Thoracic aorta (tissue), 2 donors: ENCODE results near the gene ITGB7. TPM values are rescaled to one million over a fixed set of nuclear protein-coding genes. Genes with fewer than 3 reads are reported as not detected.
A peak's percentile ranks its signal among the peaks of the same experiment; 100 is the strongest.

Source experiments
- ATAC-seq: fragments of 150-250 bp; one replicate; pipeline ENCODE4 v1.8.0; 2017; ENCODE audit warnings: low read depth; ENCODE audit not compliant: insufficient number of reproducible peaks, low FRiP score
- DNase-seq: peaks from one replicate; pipeline ENCODE4 v3.0.0-alpha.2; 2020; ENCODE audit warnings: low spot score
- H3K27ac ChIP-seq, 2 donors: fragments of 200-600 bp; sonication (generic); 1 replicate in 1 of 2; 2 replicates in 1 of 2; pipeline ENCODE4 v1.5.1; 2016; ENCODE audit warnings: mild to moderate bottlenecking in 2 of 2, moderate library complexity in 2 of 2
- H3K27me3 ChIP-seq: fragments of 200-600 bp; sonication (generic); replicated peaks from 2 replicates; pipeline ENCODE4 v1.6.0; 2016; ENCODE audit warnings: mild to moderate bottlenecking; ENCODE audit not compliant: insufficient read depth
- H3K36me3 ChIP-seq: fragments of 200-600 bp; sonication (generic); one replicate; pipeline ENCODE4 v1.5.1; 2016
- H3K4me1 ChIP-seq, 2 donors: fragments of 200-600 bp; sonication (generic); 1 replicate in 1 of 2; 2 replicates in 1 of 2; pipeline versions ENCODE4 v1.5.1 to v1.6.0; 2016; ENCODE audit warnings: low read depth in 2 of 2, mild to moderate bottlenecking in 1 of 2; ENCODE audit not compliant: control insufficient read depth in 1 of 2
- H3K4me3 ChIP-seq: fragments of 200-600 bp; sonication (generic); 2 replicates; pipeline ENCODE4 v1.5.1; 2016; ENCODE audit warnings: mild to moderate bottlenecking
- H3K9me3 ChIP-seq: fragments of 200-600 bp; sonication (generic); 2 replicates; pipeline ENCODE4 v1.5.1; 2016
- CTCF ChIP-seq: fragments of 200-600 bp; sonication (generic); IDR thresholded peaks from one replicate; pipeline ENCODE4 v1.5.1; 2019; ENCODE audit warnings: antibody characterized with exemption
- total RNA-seq, 2 donors: library from RNA; depleted of rRNA; stranded (reverse); fragments of >200 nt; gene quantifications; one replicate each; pipeline versions ENCODE4 v1.1.0 to v1.2.3, GENCODE V29; 2016

ITGB7 gene
- total RNA-seq, 2 donors from 2014 or later: 2.1 to 8.3 TPM

- Histone ChIP-seq H3K4me3 (no peak overlapping the region), H3K27me3 (no peaks in the 10 kb centered on the region), H3K4me1 (peaks cover 9 to 23% of the 10 kb centered on the region in 2 donors), H3K36me3 (no peaks in the 10 kb centered on the region), H3K9me3 (no peaks in the 10 kb centered on the region), H3K27ac (no peak overlapping the region)
- ATAC-seq: no peak
- no peak for TF ChIP-seq CTCF
- DNase-seq: no peak
These were observed 5.4 kb downstream of the ITGB7 start for GRCh38 chr12:53201639-53202038.

GRCh38 chr12:53201177-53201541, 5.9 kb downstream of the ITGB7 start:
- H3K36me3 ChIP-seq: no peaks in the 10 kb centered on the region
- peaks cover 9 to 23% of the 10 kb centered on the region in 2 donors for H3K4me1 ChIP-seq
- peak overlapping the region in 1 of 2 donors; percentile 63 for H3K27ac ChIP-seq
- H3K27me3 ChIP-seq: no peaks in the 10 kb centered on the region
- no peak for TF ChIP-seq CTCF
- ATAC-seq (no peak), DNase-seq (no peak)
- H3K4me3 ChIP-seq: no peak overlapping the region
- no peaks in the 10 kb centered on the region for H3K9me3 ChIP-seq

GRCh38 chr12:53200458-53201176, 6.4 kb downstream of the ITGB7 start:
- peak overlapping the region in 1 of 2 donors; percentile 63 for H3K27ac ChIP-seq
- no peaks in the 10 kb centered on the region for H3K36me3 ChIP-seq
- H3K9me3 ChIP-seq: no peaks in the 10 kb centered on the region
- peaks cover 9 to 23% of the 10 kb centered on the region in 2 donors for H3K4me1 ChIP-seq
- TF ChIP-seq CTCF: no peak
- H3K27me3 ChIP-seq: no peaks in the 10 kb centered on the region
- H3K4me3 ChIP-seq: no peak overlapping the region
- no peak for ATAC-seq
- no peak for DNase-seq

- H3K9me3 ChIP-seq: no peaks in the 10 kb centered on the region
- no peak overlapping the region for H3K4me3 ChIP-seq
- no peak for ATAC-seq
- no peaks in the 10 kb centered on the region for H3K36me3 ChIP-seq
- H3K27me3 ChIP-seq: no peaks in the 10 kb centered on the region
- TF ChIP-seq CTCF: no peak
- H3K27ac ChIP-seq: no peak overlapping the region
- DNase-seq: no peak
- peaks cover 9 to 23% of the 10 kb centered on the region in 2 donors for H3K4me1 ChIP-seq
These were observed 7.0 kb downstream of the ITGB7 start for GRCh38 chr12:53200107-53200457.

GRCh38 chr12:53199700-53200099, 7.4 kb downstream of the ITGB7 start:
- Histone ChIP-seq H3K27ac (no peak overlapping the region), H3K4me3 (no peak overlapping the region), H3K9me3 (no peaks in the 10 kb centered on the region), H3K4me1 (peaks cover 9 to 23% of the 10 kb centered on the region in 2 donors), H3K27me3 (no peaks in the 10 kb centered on the region), H3K36me3 (no peaks in the 10 kb centered on the region)
- no peak for TF ChIP-seq CTCF
- DNase-seq (no peak), ATAC-seq (no peak)
